GM21717 (cell line): ENCODE measurements around the gene OR52B2.

ENCODE experiments used
- ATAC-seq: cut with Tn5 transposase; IDR thresholded peaks from one replicate; pipeline ENCODE4 v1.9.1; 2021; ENCODE audit warnings: mild to moderate bottlenecking, moderate library complexity; ENCODE audit not compliant: unreplicated experiment

OR52B2 gene

DNA sequence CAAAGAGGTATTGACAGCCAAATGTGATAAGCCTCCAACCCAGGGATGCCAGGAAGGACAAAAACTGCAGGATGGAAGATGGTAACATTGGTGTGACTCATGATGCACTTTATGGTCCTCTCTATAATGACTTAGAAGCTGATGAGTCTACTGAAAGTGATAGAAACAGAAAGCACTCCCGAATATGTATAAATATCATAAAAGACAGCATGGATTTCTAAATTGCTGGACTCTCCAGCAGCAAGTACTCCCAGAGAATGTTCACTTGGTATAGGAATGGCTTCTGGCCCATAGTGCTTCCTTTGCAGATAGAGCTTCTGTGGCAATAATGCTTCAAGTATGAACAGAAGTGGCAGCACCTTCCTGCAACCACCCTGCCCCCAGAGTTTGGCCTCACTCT, at the start of gene OR52B2:
TSS of gene OR52B2 (minus strand) at position 101 of the 400 bp plus-strand sequence. CDS start at position 101, 0 bp downstream.
- ATAC-seq = no peak

DNA sequence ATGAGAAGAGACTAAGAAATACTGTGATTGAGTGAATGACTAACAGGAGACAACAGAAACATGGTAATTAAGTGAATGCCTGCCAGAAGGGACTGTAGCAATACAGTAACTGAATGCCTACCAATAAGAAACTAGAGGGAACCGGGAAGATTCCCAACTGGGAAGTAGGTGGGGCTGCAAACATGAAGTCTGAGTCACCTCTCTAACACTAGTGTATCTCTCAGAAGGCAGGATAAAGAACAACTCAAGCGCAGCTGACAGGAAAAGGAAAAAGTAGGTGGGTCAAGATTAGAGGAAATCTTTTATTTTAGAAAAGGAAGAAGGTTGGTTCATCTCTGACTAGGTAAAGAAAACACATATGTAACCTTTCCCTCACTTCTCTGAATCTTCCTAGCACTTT, 49.2 kb upstream of the OR52B2 start:
- no peak for ATAC-seq

DNA sequence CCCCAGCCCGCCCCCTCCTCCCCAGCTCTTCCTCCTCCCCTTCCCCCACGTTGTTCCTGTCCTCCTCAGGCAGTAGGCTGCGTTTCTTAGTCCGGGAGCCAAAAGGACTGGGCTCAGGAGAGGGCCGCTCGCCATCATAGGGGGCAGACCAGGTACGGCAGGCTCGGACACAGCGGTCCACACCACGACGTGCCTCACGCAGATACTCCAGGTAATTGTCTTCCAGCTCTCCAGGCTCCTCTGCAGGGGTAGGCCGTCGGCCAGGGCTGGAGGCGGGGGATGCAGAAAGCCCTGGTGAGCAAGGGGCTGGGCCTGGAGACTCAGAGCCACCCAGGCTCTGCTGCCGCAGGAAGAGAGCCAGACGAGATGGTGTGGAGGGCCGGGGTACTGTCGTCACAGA, 47.6 kb upstream of the OR52B2 start:
- ATAC-seq = no peak

DNA sequence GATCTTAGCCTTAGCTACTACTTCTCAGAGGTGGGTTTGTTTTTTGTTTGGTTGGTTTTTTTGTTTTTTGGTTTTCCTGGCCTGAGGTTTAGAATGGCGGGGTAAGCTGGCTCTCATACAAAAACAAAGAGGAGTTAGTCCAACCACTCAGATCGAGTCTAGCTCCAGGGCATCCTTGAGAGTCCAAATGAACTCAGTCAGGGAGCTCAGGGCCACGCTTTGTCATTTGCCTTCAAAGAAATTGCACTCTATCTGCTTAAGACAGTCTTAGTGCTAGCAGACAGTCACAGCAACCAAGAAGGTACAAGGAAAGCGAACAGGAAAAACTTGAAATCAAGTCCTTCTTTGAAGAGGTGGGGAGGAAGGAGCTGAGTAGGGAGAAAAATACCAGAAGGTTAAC, 46.4 kb upstream of the OR52B2 start:
- no peak for ATAC-seq

DNA sequence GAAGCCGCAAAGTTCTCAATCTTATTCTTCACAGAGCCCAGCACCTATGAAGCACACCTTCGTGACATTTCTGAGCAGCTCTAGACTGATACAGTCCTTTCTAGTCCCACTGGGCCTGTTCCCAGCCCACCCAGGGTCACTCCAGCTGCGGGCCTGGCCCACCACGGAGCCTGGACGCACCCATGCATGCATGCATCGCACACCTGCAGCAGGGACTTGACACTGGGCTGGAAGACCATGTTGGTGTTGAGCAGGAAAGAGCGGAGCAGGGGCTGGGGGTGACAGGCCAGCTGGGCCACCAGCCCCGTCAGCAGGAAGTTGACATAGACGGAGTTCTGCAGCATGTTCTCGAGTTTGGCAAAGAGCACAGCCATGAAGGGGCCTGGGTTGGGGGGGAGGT, 44.4 kb upstream of the OR52B2 start:
- ATAC-seq = no peak

DNA sequence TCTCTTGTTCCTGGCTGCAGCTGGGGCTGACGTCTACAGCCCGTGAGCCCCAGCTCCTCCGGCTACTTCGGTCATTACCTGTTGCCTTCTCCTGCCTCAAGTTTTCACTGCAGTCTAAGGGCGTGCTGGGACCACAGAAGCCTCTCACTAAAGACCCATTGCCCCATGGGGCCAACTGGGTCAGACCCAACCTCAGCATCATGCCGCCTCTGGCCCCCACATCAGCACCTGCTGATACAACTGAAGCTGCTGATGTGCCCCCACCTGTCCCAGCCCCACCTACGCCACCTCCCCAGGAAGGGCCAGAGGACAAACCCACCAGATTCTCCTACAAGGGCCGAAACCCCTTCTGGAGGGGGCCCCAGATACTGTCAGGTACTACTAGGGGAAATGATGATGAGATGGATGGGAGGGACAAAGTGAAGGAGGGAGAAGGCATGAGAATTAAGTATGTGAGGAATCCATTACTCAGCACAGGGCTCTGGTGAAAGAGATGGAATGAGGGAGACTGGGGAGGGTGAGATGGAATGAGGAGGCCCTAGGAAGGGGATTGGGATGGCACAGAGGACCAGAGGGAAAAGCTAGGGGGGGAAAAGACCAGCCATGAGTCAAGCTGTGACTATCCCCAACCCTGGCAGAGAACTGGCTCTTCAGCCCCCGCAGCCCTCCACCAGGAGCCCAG, 40.3 kb upstream of the OR52B2 start:
- no peak for ATAC-seq

DNA sequence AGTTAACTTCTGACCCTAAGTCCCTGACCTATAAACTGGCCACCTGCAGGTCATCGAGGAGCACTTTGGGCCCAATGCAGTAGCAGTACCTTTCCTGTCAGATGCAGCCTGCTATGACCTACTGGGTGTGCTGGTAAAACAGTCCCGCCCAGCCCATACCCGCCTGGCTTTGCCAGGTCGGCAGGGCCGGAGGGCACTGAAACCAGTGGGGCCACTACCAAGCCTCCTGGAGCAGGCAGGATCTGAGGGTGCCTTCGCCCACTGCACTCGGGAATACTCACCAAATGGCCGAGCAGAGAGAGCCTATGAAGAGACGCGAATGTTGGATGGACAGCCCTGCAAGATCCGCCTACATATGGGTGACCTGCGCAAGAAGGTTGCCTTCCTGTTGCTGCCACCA, 39.7 kb upstream of the OR52B2 start:
- no peak for ATAC-seq

DNA sequence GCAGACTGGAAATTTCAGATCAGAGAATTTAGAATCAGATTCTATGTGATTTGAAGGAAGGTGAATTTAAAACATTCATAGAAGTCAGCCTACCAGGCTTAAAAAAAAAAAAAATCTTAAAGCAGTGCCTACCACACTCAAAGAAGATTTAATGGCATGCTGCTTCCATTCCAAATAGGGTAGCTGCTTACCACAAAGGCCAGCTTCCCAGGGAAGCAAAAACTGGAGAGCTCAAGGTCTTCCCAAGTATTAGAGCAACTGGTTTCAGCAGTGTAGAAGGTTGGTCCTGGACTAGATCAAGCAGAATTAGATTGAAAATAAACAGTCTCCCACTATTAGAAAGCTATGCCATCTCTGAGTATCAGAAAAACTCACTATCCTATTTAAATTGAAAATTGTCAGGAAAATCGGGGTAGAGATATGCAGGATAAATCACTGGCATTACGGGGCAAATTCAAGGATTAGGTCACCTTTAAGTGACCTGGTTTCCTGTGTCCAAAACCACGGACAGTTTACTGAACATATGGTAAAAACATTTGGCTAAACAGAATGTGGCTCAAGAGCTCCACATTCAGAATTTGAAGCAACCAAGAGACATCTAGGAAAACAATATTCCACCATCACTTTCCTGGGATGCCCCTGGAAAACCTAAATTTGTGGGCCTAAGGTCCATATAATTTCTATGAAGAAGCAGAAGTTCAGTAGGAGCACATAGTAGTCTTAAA, 36.5 kb upstream of the OR52B2 start:
- no peak for ATAC-seq

DNA sequence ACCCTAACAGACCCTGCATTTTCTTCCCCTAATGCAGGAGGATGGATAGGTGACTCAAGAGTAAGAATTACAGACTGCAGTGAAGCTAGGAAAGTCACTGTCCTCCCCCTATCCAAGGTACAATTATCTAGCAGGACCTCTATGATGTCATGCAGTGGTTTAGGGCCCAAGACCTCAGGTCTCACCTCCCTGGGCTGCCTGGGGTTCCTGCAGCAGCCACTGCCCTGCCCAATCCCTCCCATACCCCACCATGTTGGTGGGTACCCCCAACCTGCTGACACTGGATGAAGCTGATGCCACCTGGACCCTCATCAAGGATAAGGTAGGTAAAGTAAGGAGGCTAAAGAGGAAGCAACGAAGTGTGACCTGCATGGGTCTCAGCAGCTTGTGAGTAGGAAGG, 35.2 kb upstream of the OR52B2 start, which contains the start of gene C11orf42:
TSS of gene C11orf42 (plus strand) at position 192 of the 400 bp plus-strand sequence. CDS start at position 251, 59 bp downstream.
- no peak for ATAC-seq

DNA sequence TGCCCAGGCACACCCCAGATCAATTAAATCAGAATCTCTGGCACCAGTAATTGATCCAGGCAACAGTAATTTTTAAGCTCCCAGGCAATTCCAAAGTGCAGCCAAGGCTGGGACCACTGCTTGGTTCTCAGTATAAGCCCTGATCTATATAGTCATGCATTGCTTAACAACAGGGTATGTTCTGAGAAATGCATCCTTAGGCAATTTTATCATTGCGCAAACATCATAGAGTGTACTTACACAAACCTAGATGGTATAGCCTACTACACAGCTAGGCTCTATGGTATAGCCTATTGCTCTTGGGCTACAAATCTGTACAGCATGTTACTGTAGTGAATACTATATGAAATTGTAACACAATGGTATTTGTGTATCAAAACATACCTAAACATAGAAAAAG, 34.6 kb upstream of the OR52B2 start:
- no peak for ATAC-seq

DNA sequence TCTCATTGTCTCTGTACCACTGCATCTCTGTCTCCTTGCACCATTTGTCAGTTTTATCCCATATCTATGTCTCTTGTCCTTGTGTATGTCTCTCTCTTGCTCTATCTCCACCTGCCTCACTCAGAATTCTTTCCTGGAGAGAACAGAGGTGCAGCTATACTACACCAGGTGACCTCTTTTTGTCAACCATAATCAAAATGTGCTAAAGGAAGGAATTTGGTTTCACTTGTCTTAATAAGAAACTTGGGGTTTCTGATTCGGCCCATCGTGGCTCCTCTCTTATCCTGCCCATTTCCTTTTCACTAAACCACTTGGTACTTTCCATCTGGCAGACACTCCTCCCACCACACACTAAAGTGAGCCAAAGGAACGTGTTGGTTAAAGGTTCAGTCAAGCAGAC, 33.2 kb upstream of the OR52B2 start:
- ATAC-seq = peak; percentile 86

DNA sequence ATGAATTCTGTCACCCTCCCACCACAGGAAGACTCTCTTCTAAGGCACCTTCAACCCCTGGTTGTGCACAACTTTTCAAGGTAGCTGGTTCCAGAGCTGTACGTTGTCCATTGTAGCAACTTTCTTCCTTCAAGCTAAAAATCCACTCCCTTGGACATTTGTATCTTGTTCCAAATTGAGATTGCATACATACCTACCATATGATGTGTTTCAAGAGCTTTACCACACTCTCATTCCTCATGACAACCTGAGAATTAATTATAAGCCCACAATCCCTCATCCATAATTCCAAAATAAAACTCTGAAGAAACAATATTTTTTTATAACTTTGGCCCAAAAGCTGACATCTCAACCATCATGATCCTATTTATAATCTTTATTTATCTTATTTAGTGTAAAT, 31.9 kb upstream of the OR52B2 start:
- ATAC-seq = no peak

DNA sequence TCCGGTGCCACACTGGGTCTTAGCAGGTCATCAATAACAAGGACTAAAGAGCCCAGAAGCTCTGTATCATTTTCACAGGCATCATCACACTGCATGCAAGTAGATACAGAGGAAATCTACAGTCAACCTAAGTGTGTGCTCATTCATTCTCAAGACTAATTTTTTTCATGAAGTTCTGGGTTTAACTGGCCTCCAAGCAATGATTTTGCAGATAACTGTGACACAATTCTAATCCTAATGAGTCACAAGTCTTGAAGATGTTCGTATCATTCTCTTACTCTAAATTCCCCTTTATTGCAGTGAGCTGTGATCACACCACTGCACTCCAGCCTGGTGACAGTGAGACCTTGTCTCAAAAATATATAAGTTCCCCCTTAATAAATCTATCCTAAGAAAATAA, 31.4 kb upstream of the OR52B2 start:
- ATAC-seq = no peak

DNA sequence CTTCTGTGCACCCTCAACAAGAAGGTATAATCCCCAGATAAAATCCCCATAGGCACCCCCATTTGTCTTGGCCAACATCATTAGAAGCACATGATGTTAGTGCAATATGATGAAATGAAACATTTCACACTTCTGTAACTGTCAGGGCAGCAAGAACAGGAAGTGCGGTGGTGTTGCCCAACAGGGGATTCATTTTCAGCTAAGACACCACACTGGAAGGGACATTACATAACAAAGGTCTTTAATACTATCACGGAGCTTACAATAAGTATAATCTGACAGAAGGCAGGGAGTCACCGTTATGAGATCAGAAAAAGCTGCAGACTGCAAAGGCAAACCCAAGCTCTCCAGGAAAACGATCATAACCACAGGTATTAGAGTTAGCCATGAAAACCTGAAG, 30.8 kb upstream of the OR52B2 start:
- no peak for ATAC-seq

DNA sequence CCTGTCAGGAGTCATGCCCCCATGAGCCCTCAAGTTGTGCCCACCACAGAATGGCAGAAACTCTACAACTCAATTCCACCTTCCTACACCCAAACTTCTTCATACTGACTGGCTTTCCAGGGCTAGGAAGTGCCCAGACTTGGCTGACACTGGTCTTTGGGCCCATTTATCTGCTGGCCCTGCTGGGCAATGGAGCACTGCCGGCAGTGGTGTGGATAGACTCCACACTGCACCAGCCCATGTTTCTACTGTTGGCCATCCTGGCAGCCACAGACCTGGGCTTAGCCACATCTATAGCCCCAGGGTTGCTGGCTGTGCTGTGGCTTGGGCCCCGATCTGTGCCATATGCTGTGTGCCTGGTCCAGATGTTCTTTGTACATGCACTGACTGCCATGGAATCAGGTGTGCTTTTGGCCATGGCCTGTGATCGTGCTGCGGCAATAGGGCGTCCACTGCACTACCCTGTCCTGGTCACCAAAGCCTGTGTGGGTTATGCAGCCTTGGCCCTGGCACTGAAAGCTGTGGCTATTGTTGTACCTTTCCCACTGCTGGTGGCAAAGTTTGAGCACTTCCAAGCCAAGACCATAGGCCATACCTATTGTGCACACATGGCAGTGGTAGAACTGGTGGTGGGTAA, 29.2 kb upstream of the OR52B2 start, which contains the start of gene OR52W1:
TSS of gene OR52W1 (plus strand) at position 51 of the 637 bp plus-strand sequence. CDS start at position 51, 0 bp downstream.
- no peak for ATAC-seq

DNA sequence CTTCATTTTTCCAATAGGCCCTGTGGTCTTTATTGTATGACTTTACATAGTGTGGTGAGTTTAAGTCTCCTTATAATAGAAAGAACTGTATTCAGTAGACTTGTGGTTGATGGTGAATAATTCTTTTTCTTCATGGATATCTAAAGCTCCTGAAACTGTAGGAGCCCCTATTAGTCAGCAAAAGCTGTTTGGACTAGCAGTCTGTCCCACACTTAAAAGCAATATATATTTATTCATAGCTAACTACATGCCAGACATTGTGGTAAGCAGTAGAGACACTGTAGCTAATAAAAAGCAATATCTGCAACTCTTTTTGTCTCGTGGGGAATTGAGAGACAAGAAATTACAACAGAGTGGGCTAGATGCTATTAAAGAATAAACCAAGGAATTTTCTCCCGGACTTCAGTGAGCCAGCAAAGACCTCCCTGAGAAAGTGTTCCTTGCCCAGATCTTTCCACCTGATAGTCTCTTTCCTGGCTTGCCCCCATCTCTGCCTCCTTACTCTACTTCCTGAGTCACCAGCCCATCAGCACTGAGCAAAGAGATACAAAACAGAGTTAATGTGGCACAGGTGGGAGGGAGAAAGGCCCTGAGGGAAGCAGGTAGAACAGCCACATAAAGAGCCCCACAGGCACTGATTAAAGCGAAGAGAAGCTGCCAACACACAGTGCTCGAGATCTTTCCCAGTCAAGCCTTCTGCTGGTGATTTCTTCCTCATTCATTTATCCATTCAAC, 27.5 kb upstream of the OR52B2 start:
- no peak for ATAC-seq

DNA sequence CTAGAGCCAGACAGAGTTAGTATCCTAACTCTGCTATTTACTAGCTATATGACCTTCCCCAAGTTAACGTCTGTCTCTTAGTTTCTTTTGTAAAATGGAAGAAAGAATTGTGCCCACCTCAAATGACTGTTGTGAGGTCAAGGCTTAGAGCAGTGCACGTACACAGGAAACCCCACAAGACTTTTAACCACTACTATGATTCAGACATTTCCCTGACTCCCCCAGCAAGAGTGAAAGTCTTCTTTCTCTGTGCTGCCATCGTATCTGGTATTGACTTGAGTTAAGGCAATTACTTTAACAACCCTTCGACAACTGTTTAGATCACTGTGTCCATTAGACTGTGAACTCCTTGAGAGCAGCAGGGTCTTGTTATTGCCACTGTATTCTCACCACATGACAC, 26.3 kb upstream of the OR52B2 start:
- no peak for ATAC-seq

DNA sequence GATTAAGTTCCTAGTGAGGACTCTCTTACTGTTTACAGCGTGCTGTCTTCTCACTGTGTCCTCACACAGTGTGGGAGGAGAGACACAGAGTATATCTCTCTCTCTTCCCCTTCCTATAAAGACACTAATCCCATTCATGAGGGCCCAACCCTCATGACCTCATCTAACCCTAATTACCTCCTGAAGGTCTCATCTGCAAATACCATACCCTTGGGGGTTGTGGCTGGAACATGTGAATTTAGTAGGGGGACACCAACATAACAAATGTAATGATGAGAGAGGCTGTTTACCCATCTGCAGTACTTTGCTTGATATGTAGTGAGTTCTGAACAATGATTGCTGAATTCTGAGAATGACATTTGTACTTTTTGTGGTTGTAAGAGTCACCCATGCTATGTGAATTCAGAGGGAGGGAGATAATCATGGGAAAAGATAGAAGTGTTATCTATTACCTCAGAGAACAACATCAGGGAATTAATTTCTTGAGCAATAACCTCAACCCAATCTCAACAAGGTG, 24.0 kb upstream of the OR52B2 start:
- ATAC-seq = no peak

DNA sequence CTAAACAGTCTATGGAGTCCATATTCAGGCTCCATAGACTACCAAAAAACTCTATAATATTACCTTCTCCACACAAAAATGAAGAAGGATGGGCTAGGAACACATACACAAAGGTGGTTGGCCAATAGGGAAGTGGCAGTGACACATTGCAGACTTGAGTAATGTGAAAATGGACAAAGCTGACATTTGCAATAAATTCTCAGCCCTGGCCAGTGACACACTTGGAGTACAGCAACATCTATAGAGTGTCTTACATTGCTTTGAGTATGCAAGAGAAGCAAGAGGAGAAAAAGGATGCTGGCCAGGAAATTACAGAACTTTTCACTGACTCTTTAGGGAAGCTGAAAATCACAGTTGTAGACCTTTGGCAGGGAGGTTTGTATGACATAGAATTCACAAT, 21.6 kb upstream of the OR52B2 start:
- ATAC-seq = no peak

DNA sequence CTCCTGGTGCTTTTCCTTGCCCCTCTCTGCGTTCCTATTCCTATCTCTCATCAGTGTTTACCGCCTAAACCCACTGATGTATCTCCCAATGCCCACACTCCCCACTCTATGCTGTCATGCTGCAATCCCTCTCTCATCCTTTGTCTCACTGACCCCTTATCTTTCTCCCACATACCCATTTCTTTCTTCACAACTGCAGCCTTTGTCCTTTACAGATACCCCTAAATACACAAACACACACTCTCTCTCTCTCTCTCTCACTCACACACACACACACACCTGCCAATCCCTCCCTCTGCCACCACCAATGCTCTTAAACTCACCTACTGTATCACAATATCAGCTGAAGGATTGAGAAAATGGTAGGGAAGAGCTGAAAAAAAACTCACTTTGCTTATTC, 5.3 kb upstream of the OR52B2 start:
- no peak for ATAC-seq
